Measurements from ENCODE around the gene MEF2A.

DNA sequence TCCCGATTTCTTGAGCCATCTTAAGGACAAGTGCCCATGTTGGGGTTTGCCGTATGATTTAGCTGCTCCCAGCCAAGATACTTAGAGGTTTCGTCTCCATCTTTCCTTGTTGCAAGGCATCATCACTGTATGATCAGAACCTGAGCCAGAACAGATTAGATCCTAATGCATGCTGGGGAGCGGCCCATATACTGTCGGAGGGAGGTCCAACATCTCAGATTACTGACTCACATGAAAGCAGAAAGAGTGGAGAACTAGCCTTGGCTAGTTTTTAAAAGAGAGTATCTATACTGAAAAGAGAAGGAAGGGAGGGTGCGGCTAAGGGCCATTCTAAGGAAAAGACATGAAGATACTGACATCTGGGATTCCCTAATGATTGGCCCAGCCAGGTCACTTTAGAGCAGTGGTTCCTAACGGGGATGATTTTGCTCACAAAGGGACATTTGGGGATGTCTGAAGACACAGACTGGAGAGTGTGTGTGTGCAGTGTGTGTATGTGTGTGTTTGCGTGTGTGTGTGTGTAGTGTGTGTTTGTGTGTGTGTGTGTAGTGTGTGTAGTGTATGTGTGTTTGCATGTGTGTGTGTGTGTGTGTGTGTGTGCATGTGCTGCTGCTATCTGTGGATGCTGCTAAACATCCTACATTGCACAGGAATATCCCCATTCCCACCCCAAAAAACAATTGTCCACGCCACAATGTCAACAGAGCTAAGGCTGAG lies 179.7 kb downstream of the MEF2A start:
- TF ChIP-seq, protein P1, sequence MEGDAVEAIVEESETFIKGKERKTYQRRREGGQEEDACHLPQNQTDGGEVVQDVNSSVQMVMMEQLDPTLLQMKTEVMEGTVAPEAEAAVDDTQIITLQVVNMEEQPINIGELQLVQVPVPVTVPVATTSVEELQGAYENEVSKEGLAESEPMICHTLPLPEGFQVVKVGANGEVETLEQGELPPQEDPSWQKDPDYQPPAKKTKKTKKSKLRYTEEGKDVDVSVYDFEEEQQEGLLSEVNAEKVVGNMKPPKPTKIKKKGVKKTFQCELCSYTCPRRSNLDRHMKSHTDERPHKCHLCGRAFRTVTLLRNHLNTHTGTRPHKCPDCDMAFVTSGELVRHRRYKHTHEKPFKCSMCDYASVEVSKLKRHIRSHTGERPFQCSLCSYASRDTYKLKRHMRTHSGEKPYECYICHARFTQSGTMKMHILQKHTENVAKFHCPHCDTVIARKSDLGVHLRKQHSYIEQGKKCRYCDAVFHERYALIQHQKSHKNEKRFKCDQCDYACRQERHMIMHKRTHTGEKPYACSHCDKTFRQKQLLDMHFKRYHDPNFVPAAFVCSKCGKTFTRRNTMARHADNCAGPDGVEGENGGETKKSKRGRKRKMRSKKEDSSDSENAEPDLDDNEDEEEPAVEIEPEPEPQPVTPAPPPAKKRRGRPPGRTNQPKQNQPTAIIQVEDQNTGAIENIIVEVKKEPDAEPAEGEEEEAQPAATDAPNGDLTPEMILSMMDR (IDR thresholded peaks at IDR 0.05), result no peak
- no peak for TF ChIP-seq EZH2 (IDR thresholded peaks at IDR 0.05; ENCODE audit: borderline replicate concordance, insufficient read depth, low read depth, low read length, poor library complexity, severe bottlenecking)
